GM10266 (cell line): ENCODE results near the gene KCNK16.

Experiments
- DNase-seq: peaks from one replicate; pipeline ENCODE4 v3.0.0; 2012; ENCODE audit errors: extremely low spot score
- TF ChIP-seq, protein P1 (sequence below): IDR thresholded peaks from 2 replicates; pipeline ENCODE4 v1.5.1; 2012; ENCODE audit warnings: mild to moderate bottlenecking, low read depth; ENCODE audit not compliant: control insufficient read depth, insufficient read depth; ENCODE audit errors: missing control alignments

The KCNK16 gene

DNA sequence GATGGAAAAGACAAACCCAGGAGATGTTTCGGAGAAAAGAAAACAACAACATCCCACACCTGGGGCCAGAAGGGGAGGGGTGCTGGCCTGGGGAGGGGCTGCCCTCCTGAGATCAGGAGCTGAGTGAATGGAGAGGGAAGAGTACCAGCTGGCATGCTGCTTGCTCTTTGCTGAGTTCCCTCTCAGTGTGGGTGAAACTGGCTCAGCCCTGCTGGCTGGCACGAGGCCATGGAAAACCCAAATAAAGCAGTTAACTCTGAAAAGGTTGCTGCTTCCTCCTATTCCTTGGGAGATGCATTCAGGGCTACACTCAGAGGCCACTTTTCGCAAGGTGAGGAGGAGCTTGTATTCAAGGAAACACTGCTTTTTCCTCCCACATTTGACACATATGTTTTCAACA, 8.0 kb upstream of the KCNK16 start:
- TF ChIP-seq, protein P1, sequence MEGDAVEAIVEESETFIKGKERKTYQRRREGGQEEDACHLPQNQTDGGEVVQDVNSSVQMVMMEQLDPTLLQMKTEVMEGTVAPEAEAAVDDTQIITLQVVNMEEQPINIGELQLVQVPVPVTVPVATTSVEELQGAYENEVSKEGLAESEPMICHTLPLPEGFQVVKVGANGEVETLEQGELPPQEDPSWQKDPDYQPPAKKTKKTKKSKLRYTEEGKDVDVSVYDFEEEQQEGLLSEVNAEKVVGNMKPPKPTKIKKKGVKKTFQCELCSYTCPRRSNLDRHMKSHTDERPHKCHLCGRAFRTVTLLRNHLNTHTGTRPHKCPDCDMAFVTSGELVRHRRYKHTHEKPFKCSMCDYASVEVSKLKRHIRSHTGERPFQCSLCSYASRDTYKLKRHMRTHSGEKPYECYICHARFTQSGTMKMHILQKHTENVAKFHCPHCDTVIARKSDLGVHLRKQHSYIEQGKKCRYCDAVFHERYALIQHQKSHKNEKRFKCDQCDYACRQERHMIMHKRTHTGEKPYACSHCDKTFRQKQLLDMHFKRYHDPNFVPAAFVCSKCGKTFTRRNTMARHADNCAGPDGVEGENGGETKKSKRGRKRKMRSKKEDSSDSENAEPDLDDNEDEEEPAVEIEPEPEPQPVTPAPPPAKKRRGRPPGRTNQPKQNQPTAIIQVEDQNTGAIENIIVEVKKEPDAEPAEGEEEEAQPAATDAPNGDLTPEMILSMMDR, result no peak
- DNase-seq, result no peak

DNA sequence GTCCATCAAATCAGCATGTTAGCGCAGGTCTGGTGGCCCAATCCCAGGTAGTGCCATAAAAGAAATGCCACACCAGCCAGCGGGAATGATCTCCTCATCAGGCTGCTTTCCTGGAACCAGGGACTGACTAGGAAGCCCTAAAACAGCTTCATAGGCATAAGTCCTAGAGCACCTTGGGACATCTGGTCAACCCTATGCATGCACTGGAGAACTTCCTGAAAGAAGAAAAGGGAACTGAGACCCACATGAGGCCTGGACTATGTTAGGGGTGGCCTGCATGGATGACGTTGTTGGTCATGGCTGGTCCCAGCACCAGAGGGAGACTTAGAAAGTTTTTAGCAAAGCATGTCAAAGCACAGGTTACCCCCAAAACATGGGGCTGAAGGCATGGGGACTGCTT, 7.6 kb upstream of the KCNK16 start:
- peak; percentile 61 for DNase-seq
- TF ChIP-seq, protein P1, result no peak

DNA sequence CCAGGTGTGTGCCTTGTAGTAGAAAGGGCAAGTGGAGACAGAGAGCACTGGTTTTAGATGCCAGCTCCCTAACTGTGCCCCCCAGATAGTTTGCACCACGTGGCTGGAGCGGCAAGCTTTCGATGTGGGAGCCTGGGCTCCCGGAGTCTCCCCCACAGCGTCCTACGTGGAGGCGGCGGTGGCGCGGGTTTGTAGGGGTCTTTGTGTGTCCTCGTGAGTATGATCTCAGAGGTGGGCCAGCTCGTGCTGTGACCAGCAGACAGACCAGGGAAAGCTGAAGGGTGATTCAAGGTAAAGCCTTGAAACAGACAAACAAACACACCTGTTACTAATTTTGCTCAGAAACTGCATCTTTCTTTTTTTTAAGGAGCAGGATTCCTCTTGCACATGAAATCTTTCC, 5.6 kb upstream of the KCNK16 start:
- DNase-seq, result no peak
- TF ChIP-seq, protein P1, result no peak

- TF ChIP-seq, protein P1, result no peak
- DNase-seq, result no peak
These were observed 5.0 kb upstream of the KCNK16 start for GRCh38 chr6:39327507-39327906.

DNA sequence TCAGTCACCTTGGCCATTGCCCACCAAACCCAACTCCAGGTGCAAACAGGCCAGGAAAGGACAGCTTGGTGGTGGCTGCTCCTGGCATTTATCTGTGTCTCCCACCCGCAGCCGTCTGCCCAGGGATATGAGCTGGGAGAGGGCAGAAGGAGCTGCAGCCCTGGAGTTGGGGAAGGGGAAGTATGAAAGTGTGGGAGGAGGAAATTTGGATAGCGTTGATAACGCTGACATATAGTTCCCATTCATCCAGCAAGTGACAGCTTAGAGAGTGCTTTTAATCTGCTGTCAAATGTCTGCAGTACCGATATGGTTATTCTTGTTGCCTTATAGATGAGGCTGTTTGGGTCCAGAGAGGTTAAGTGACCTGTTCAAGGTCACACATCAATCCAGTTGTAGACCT, 741 bp downstream of the KCNK16 start:
- TF ChIP-seq, protein P1, result no peak
- DNase-seq, result no peak

- TF ChIP-seq, protein P1, result no peak
- no peak for DNase-seq
These were observed 2.0 kb downstream of the KCNK16 start for GRCh38 chr6:39320363-39320984.

- TF ChIP-seq, protein P1, result no peak
- no peak for DNase-seq
These were observed 2.7 kb downstream of the KCNK16 start for GRCh38 chr6:39319621-39320362.
